Neutrophil (primary cell): Measurements from ENCODE around the gene ZNF593.
A peak's percentile ranks its signal among the peaks of the same experiment; 100 is the strongest.

Experiments used
- H3K27ac ChIP-seq: fragments of 200-600 bp; sonication (generic); 2 replicates; pipeline ENCODE4 v1.5.1; 2016; ENCODE audit warnings: mild to moderate bottlenecking, moderate library complexity
- H3K27me3 ChIP-seq: fragments of 200-600 bp; sonication (generic); 2 replicates; pipeline ENCODE4 v1.6.0; 2016; ENCODE audit warnings: mild to moderate bottlenecking
- H3K36me3 ChIP-seq: fragments of 200-600 bp; sonication (generic); 2 replicates; pipeline ENCODE4 v1.5.1; 2017
- H3K4me1 ChIP-seq, 2 experiments: fragments of 200-600 bp in 1 of 2; sonication (generic) in 1 of 2; 1 replicate in 1 of 2; 2 replicates in 1 of 2; pipeline versions ENCODE4 v1.5.1 to v1.6.1; 2013 to 2016; ENCODE audit warnings: low read depth in 1 of 2, low read length in 1 of 2, mild to moderate bottlenecking in 1 of 2, moderate library complexity in 1 of 2; ENCODE audit not compliant: control insufficient read depth in 1 of 2, insufficient read depth in 1 of 2
- H3K4me3 ChIP-seq, 2 experiments: fragments of 200-600 bp in 1 of 2; sonication (generic) in 1 of 2; 1 replicate in 1 of 2; 2 replicates in 1 of 2; pipeline ENCODE4 v1.5.1; 2013 to 2016; ENCODE audit warnings: low read depth in 1 of 2, low read length in 1 of 2, mild to moderate bottlenecking in 1 of 2, moderate library complexity in 1 of 2
- H3K9me3 ChIP-seq: fragments of 200-600 bp; sonication (generic); 2 replicates; pipeline ENCODE4 v1.5.1; 2016
- CTCF ChIP-seq: fragments of 200-600 bp; sonication (generic); IDR thresholded peaks from 2 replicates; pipeline ENCODE4 v1.5.1; 2016; ENCODE audit warnings: antibody characterized with exemption

Gene ZNF593

GRCh38 chr1:26125382-26125781 lies 44.3 kb upstream of the ZNF593 start:
- H3K4me1 ChIP-seq: peaks cover 81% of the 10 kb centered on the region in 2 experiments
- no peak overlapping the region for H3K4me3 ChIP-seq
- no peaks in the 10 kb centered on the region for H3K27me3 ChIP-seq
- no peak for TF ChIP-seq CTCF
- H3K27ac ChIP-seq: peak overlapping the region; percentile 85
- no peaks in the 10 kb centered on the region for H3K36me3 ChIP-seq
- H3K9me3 ChIP-seq: no peaks in the 10 kb centered on the region

DNA sequence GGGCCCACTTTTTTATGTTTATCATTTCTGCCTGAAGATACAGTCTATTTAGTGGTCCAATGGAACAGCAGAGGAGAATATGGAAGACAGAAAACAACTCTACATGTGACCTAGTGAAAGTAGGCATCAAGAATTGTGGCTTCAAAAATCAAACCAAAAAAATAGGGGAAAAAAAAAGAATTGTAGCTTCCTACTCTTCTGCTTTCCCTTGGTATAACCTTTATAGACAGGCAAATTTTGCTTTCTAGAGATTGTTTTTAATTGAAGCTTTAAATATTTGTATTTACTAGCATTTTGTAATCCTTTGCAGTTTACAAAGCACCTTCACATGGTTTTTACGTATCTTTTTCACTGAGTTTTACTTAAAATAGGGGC lies 43.8 kb upstream of the ZNF593 start:
- Histone ChIP-seq H3K9me3 (no peaks in the 10 kb centered on the region), H3K4me1 (peaks cover 77 to 78% of the 10 kb centered on the region in 2 experiments), H3K27ac (peak overlapping the region; percentile 85), H3K27me3 (no peaks in the 10 kb centered on the region), H3K4me3 (peak overlapping the region; percentile 48 to 50), H3K36me3 (no peaks in the 10 kb centered on the region)
- TF ChIP-seq CTCF: no peak

GRCh38 chr1:26126321-26127084 lies 43.2 kb upstream of the ZNF593 start:
- TF ChIP-seq CTCF: no peak
- Histone ChIP-seq H3K4me1 (peaks cover 71 to 72% of the 10 kb centered on the region in 2 experiments), H3K9me3 (no peaks in the 10 kb centered on the region), H3K27ac (peak overlapping the region; percentile 85), H3K4me3 (peak overlapping the region; percentile 48 to 50), H3K36me3 (no peaks in the 10 kb centered on the region), H3K27me3 (no peaks in the 10 kb centered on the region)

GRCh38 chr1:26127235-26128163 lies 42.2 kb upstream of the ZNF593 start:
- Histone ChIP-seq H3K4me1 (peaks cover 61 to 62% of the 10 kb centered on the region in 2 experiments), H3K27ac (peak overlapping the region; percentile 85), H3K4me3 (peak overlapping the region; percentile 48 to 50), H3K27me3 (no peaks in the 10 kb centered on the region), H3K9me3 (no peaks in the 10 kb centered on the region), H3K36me3 (no peaks in the 10 kb centered on the region)
- no peak for TF ChIP-seq CTCF

DNA sequence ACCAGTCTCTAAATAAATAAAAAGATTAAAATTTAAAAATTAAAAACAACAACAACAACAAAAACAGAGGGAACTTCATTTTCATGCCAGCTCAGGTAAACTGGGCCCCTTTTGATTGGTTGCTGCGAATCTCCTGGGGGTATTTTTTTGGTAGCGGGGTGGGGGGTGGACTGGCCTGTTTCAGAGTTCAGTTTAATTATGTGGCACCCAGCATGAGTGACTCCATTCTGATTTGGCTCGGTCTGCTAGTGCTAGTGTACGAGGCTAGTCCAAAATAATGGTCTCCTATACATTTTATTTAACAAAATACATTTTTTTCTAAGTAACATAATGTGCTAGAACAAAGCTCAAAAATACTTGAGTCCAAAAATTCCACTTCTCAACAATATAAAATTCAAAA lies 39.9 kb upstream of the ZNF593 start:
- Histone ChIP-seq H3K4me1 (peaks cover 39% of the 10 kb centered on the region in 2 experiments), H3K4me3 (no peak overlapping the region), H3K36me3 (no peaks in the 10 kb centered on the region), H3K9me3 (no peaks in the 10 kb centered on the region), H3K27ac (no peak overlapping the region), H3K27me3 (no peaks in the 10 kb centered on the region)
- TF ChIP-seq CTCF: no peak
